ENCODE data around the gene KCNJ15.

The KCNJ15 gene

GRCh38 chr21:38342739-38343138 is 85.9 kb downstream of the KCNJ15 start:
- no peak for DNase-seq
- in situ Hi-C loops (cut with MboI; ENCODE audit: low pct_unique_long_range_greater_than_20kb, low sequenced_read_pairs) = loop anchor here (25.0 kb wide), 1 partner anchor 180 kb away; no protein-coding TSS in a partner anchor

DNA sequence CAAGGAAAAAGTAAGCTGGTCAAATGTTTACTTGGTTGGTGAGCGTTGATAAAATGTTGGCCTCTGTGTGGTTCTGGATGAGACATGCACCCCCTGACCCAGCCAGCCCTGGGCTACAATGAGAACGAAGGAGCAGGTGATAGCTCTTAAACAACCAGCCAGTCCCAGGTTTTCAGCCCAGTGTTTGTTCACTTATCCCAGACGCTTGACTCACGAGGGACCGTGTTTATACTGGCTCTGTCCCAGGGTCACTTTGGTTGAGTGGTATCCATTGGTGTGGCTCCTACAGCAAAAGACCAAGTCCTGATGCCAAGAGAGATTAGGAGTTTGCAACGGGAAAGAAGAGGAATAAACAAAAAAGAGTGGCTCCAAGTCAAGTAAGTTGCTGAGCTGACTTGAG is 86.9 kb downstream of the KCNJ15 start:
- in situ Hi-C loops (cut with MboI; ENCODE audit: low pct_unique_long_range_greater_than_20kb, low sequenced_read_pairs) = loop anchor here (25.0 kb wide), 1 partner anchor 181 kb away; no protein-coding TSS in a partner anchor
- DNase-seq = no peak

GRCh38 chr21:38346286-38346685 is 89.5 kb downstream of the KCNJ15 start:
- in situ Hi-C loops (cut with MboI; ENCODE audit: low pct_unique_long_range_greater_than_20kb, low sequenced_read_pairs) = loop anchor here (25.0 kb wide), 1 partner anchor 184 kb away; no protein-coding TSS in a partner anchor
- DNase-seq = no peak

DNA sequence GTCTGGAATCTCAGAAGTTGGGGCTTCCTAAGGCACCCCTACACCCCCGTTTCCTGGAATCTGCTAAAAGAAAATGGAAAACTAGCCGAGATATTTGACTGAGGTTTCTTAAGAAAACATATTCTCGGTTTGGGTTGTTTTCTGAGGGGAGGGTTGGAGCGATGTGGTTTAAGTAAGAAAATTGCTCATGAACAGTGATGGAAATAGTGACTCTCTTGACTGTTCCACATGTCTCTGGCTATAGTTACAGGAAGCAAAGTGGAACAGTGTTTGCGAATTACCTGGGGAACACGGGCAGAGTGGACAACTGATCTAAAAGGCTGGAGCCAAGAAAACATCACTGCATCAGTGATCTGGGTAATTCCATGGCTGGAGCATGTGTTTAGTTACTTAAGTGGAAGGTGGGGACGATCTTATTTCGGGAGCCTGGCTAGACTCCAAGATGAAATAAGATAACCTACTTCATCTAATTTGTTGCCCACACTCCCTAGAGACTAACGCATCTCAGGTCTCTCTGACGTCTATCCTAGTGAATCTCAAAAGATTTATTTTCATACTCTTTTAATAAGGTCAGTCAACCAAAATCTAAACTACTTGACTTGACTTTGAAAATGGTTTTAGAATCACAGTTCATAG is 92.4 kb downstream of the KCNJ15 start:
- in situ Hi-C loops (cut with MboI; ENCODE audit: low pct_unique_long_range_greater_than_20kb, low sequenced_read_pairs) = loop anchor here (25.0 kb wide), 1 partner anchor 187 kb away; no protein-coding TSS in a partner anchor
- no peak for DNase-seq

GRCh38 chr21:38349977-38350376 is 93.2 kb downstream of the KCNJ15 start:
- DNase-seq = no peak
- in situ Hi-C loops (cut with MboI; ENCODE audit: low pct_unique_long_range_greater_than_20kb, low sequenced_read_pairs) = loop anchor here (25.0 kb wide), 1 partner anchor 188 kb away; no protein-coding TSS in a partner anchor

DNA sequence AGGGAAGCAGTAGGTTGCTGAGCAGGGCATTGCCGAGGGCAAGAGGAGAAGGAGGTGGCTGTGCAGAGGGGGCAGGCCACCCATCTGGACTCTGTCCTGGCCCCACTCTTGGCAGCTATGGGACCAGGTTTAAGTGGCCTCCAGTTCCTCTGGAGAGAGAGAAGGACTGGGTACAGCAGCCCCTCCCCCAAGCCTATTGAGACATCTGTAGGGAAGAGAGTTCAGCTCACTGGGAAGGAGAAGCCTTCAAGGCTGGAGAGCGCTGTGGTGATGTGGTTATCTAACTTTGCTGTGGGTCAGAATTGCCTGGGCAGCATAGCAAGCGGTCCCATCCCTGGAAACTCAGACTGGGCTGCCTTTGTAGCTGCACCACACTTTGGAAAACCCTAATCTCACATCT is 93.9 kb downstream of the KCNJ15 start:
- DNase-seq = no peak
- in situ Hi-C loops (cut with MboI; ENCODE audit: low pct_unique_long_range_greater_than_20kb, low sequenced_read_pairs) = no loop called here

DNA sequence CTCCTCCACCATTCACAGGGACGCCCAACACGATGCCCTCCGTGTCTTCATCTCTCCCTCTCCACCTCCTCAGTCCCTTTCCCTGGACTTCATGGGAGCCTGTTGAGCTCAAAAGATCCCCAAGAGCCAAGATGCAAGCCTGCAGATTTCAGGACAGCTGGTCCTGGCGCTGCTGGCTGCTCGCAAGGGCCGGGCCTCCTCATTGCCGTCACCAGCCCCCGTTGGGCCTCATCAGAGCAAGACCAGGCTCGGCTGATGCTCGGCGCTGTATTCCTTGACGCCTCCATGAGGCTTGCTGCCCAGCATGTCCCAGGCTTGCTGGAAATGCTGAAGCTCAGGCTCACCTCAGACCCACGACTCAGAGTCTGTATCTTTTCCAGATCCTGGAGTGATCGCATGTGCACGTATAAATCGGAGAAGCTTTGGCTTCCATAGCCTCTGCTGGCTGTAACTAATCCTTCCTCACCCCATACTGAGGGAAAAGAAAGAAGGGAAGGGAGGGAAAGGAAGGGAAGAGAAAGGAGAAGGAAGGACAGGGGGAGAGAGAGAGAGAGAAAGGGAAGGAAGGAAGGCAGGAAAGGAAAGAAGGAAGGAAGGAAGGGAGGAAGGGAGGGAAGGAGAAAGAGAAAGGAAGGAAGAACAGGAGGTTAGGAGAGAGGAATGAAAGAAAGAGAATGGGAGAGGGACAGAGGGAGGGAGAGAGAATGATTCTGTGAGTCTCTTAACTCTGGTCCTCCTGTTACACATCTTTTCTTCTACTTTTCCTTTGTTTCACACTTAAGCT is 94.6 kb downstream of the KCNJ15 start:
- no peak for DNase-seq
- in situ Hi-C loops (cut with MboI; ENCODE audit: low pct_unique_long_range_greater_than_20kb, low sequenced_read_pairs) = no loop called here

DNA sequence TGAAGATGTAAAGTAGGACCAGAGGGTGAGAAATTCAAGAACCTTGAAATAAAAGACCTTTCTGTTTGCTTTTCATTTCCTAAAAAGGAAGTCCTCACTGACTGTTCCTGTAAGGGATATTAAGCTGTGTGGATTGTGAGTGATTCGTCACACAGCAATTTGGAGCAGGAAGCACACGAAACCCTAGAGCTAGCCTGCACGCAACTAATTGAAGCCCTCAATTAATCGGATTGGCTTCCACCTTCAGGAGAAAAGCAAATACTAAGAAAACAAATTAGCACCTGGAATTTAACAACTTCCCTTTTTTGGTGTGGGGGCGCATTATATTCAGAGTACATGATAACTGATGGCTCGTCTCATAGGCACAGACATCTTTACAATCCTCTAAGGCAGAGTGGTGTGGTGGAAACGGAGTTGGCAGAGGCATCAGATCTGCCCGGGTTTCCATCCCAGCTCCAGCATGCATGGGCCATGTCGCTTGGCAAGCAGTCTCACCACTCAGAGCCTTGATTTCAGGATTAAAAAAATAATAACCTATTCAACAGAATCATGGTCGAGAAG is 95.2 kb downstream of the KCNJ15 start:
- in situ Hi-C loops (cut with MboI; ENCODE audit: low pct_unique_long_range_greater_than_20kb, low sequenced_read_pairs) = no loop called here
- DNase-seq = peak; percentile 58

DNA sequence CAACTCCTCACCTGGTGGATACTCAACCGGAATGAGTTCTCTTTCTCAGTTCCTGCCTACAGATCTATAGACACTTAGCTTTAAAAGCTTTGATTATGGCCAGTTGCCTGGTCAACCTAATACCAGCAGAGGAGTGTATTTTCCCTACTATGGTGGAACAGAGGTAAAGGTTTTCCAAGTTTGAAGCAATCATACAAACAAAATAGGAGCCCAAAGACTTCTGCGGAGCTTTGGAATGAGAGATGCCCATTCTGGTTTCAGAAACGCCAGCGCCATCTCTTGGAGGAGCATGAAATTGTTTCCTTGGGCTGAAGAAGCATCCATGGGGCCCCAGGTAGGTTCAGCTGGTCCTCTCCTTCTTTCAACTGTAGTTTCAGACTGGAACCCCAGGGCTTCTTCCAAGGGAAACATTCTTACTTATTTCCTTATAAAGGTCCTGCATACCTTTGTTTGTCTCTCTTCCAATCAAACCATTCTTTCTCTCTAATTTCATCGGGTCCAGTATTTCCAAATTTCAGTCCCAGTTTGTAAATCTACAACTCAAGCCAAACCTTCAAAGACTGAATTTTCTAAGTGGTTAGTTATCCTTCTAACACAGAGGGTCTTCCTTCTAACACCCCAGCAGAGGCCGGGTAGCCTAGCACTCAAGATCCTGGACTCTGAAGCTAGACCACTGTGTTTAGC is 95.9 kb downstream of the KCNJ15 start:
- in situ Hi-C loops (cut with MboI; ENCODE audit: low pct_unique_long_range_greater_than_20kb, low sequenced_read_pairs) = no loop called here

GRCh38 chr21:38354231-38354630 is 97.4 kb downstream of the KCNJ15 start:
- in situ Hi-C loops (cut with MboI; ENCODE audit: low pct_unique_long_range_greater_than_20kb, low sequenced_read_pairs) = no loop called here
- no peak for DNase-seq

More for the DNA sequence above, 95.9 kb downstream of the KCNJ15 start:
- peak; percentile 63 for DNase-seq

- DNase-seq = no peak
- in situ Hi-C loops (cut with MboI; ENCODE audit: low pct_unique_long_range_greater_than_20kb, low sequenced_read_pairs) = no loop called here
Measured at GRCh38 chr21:38354746-38355145, 98.0 kb downstream of the KCNJ15 start.

DNA sequence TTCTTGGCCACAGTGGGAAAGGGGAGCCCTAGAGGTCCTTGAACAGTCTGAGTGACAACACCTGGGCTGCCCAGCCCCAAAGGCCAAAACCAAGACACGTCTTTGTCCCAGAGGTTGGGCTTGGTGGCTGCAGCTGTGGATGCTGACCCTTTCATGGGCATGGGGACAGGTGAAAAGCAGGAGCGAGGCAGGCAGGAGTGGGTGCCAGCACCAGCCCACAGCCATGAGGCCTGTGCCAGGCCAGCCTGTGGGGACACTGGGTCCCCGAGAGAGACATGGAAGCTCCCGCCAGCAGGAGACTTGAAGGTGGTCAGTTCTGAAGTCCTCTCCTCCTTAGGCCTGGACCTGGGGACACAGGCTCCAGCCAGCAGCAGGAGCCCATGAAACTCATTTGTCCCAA is 98.6 kb downstream of the KCNJ15 start:
- DNase-seq = no peak

DNA sequence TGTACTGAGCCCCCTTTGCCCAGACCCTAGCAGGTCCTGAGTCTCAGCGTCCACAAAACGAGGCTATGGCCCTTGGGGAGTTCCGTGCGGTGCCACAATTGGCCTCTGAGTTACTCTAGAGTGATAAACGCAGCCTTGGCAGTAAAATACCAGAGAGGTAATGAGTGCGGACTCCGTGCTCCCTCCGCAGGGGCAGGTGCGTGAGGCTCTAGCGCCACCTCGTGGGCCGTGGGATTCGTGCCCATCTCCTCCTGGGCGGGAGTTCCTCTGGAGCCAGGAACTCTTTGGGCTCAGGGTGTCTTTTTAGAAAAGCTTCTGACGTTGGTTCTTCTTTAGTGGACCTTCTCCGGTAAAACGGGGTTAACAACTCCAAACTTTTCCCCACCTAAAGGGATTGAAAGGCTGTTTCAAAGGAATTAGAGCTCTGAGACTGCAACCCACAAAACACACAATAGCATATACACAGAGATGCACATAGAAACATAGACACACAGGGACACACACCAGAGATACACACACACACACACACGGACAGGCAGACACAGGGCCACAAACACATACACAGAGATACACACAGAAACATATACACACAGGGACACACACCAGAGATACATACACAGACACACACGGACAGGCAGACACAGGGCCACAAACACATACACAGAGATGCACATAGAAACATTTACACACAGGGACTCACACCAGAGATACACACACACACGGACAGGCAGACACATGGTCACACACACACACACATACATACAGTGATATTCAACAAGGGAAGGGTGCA is 99.4 kb downstream of the KCNJ15 start:
- DNase-seq = peak; percentile 79
- in situ Hi-C loops (cut with MboI; ENCODE audit: low pct_unique_long_range_greater_than_20kb, low sequenced_read_pairs) = no loop called here

More for the DNA sequence above, 98.6 kb downstream of the KCNJ15 start:
- in situ Hi-C loops (cut with MboI; ENCODE audit: low pct_unique_long_range_greater_than_20kb, low sequenced_read_pairs) = no loop called here

All from KBM-7 (cell line).